Measurements from ENCODE around the gene TMEM231. TPM values are rescaled to one million over a fixed set of nuclear protein-coding genes. Genes with fewer than 3 reads are reported as not detected.
A peak's percentile ranks its signal among the peaks of the same experiment; 100 is the strongest.

TMEM231 gene
- total and polyA plus RNA-seq, 2 of the 8 experiments (the other 6 are each of a cell fraction or from before 2014, with no cell fraction given) = 8.3 to 26.7 TPM

DNA sequence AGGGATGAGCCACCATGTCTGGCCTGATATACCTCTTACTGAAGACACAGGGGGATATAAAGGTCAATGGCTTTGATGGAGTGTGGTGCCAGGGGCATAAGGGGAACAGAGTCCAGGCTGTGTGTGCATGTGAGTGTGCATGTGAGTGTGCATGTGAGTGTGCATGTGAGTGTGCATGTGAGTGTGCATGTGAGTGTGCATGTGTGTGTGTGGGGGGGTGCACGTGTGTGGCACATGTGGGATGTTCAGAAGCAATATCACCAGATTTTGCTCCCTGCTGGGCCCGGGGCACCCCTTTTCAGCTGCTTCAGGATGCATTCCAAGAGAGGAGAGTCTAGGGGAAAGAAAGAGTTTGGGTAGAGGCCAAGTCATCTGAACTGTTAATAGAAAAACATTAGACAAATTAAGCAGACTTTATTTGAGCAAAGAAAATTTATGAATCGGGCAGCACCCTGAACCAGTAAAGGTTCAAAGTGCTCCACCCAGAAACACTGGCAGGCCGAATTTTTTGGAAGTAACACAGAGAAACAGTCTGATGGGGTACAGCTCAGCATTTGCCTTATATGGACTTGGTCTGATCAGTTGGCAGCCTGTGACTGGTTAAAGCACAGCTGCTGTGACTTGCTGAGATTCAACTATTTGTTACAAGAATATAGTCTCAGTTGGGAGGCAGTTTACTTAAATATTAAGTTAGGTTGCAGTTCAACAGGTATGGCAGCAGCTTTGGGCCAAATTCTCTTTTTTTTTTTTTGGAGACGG, 29.8 kb downstream of the TMEM231 start:
- no peak overlapping the region for H3K4me2 ChIP-seq (ENCODE audit: insufficient read depth in 1 of 2, low read depth in 2 of 2, low read length in 2 of 2)
- no peaks in the 10 kb centered on the region for H3K23me2 ChIP-seq (ENCODE audit: low read depth, low read length)
- H2AFZ ChIP-seq (ENCODE audit: low read length) = no peak overlapping the region
- no peak overlapping the region for H3K9ac ChIP-seq (replicated peaks in 1 of 4; ENCODE audit: extremely low read depth in 1 of 4, low read depth in 3 of 4, low read length in 3 of 4)
- no peaks in the 10 kb centered on the region for H3K9me3 ChIP-seq (ENCODE audit: insufficient read depth in 2 of 2, low read depth in 1 of 2, low read length in 1 of 2)
- POLR2A ChIA-PET (ENCODE audit: partially characterized antibody) = interaction anchor here (1.1 to 1.6 kb wide), 2 partner anchors 9 kb away, joined by 6 read pairs; partner anchors contain the start of gene CHST5
- H2BK5ac ChIP-seq (ENCODE audit: low read depth, low read length) = no peak overlapping the region
- no peak overlapping the region for H4K5ac ChIP-seq (ENCODE audit: insufficient read length, low read depth, low read length)
- H2BK15ac ChIP-seq (ENCODE audit: low read length) = no peak overlapping the region
- no peak overlapping the region for H3K23ac ChIP-seq (ENCODE audit: insufficient read length)
- H3K56ac ChIP-seq (replicated peaks; ENCODE audit: insufficient read length, low read depth, low read length) = no peak overlapping the region
- H3K4ac ChIP-seq (replicated peaks; ENCODE audit: insufficient read length, low read depth, low read length) = no peak overlapping the region
- 88% methylated on average over 5 of the region's 5 CpGs; no CpG with 5 or more reads in 1 of the 2 experiments for WGBS, 2 experiments (ENCODE audit: extremely low coverage in 1 of 2, insufficient coverage in 1 of 2, insufficient read length in 1 of 2, insufficient replicate concordance in 2 of 2, low coverage in 1 of 2, low lambda C conversion rate in 2 of 2, missing lambda C conversion rate in 1 of 2)
- no peak for DNase-seq (ENCODE audit: low read depth in 1 of 2, low spot score in 2 of 2)
- H2BK12ac ChIP-seq (ENCODE audit: low read depth, low read length) = no peak overlapping the region
- H2BK20ac ChIP-seq (ENCODE audit: low read length) = no peak overlapping the region
- H4K20me1 ChIP-seq (replicated peaks in 1 of 2; ENCODE audit: control insufficient read depth in 1 of 2, insufficient read depth in 2 of 2, low read length in 2 of 2) = no peaks in the 10 kb centered on the region
- no peaks in the 10 kb centered on the region for H3K36me3 ChIP-seq (ENCODE audit: control insufficient read depth in 2 of 4, insufficient read depth in 4 of 4, low read length in 3 of 4)
- H3K4me1 ChIP-seq (replicated peaks in 1 of 4; ENCODE audit: control insufficient read depth in 3 of 4, insufficient read depth in 4 of 4, low read length in 3 of 4) = no peaks in the 10 kb centered on the region
- CTCF ChIA-PET (ENCODE audit: partially characterized antibody) = interaction anchor here (0.6 to 11.4 kb wide), 5 partner anchors 8 to 222 kb away, joined by 3 to 203 read pairs (median 4); partner anchors contain the start of gene CHST5
- TF ChIP-seq SP1 (IDR thresholded peaks at IDR 0.05; ENCODE audit: low read depth, low read length) = no peak
- no peak for TF ChIP-seq CHD1 (IDR thresholded peaks at IDR 0.05; ENCODE audit: low read depth, low read length)
- TF ChIP-seq SRF (IDR thresholded peaks at IDR 0.05; ENCODE audit: low read depth, low read length) = peak; percentile 77
- no peak for TF ChIP-seq EGR1 (IDR thresholded peaks at IDR 0.05; ENCODE audit: borderline replicate concordance, low read depth, low read length)
- TF ChIP-seq SIX5 (IDR thresholded peaks at IDR 0.05; ENCODE audit: low read depth, low read length) = no peak
- TF ChIP-seq MAFK (IDR thresholded peaks at IDR 0.05; ENCODE audit: low read depth, low read length) = no peak
- TF ChIP-seq SP4 (IDR thresholded peaks at IDR 0.05; ENCODE audit: low read length) = no peak
- no peak for TF ChIP-seq EP300 (IDR thresholded peaks at IDR 0.05; ENCODE audit: borderline replicate concordance in 1 of 2, low read depth in 2 of 2, low read length in 2 of 2)
- TF ChIP-seq MAX (IDR thresholded peaks at IDR 0.05) = no peak
- TF ChIP-seq SIRT6 (IDR thresholded peaks at IDR 0.05; ENCODE audit: low read length) = no peak
- no peak for TF ChIP-seq CBX8 (IDR thresholded peaks at IDR 0.05; ENCODE audit: borderline replicate concordance, low read depth, low read length)
- no peak for TF ChIP-seq RXRA (IDR thresholded peaks at IDR 0.05; ENCODE audit: insufficient read depth, low read depth, low read length)
- TF ChIP-seq ASH2L (IDR thresholded peaks at IDR 0.05; ENCODE audit: low read length) = peak; percentile 90
- H4K8ac ChIP-seq (ENCODE audit: extremely low read depth, insufficient read depth, low read length) = no peak overlapping the region; the same call in 1 of the 2 replicates
- H3K4me3 ChIP-seq (ENCODE audit: extremely low read depth in 1 of 4, insufficient read depth in 2 of 4, low read depth in 3 of 4, low read length in 4 of 4) = no peak overlapping the region
- H3K27me3 ChIP-seq (replicated peaks in 1 of 4; ENCODE audit: control insufficient read depth in 3 of 4, extremely low read depth in 1 of 4, insufficient read depth in 3 of 4, low read length in 3 of 4) = no peaks in the 10 kb centered on the region
- no peak overlapping the region for H2AK5ac ChIP-seq (ENCODE audit: low read depth, low read length)
- no peak overlapping the region for H2BK120ac ChIP-seq (replicated peaks; ENCODE audit: low read depth, low read length)
- H3K18ac ChIP-seq (ENCODE audit: extremely low read depth, low read length) = no peak overlapping the region
- no peak overlapping the region for H3K14ac ChIP-seq (ENCODE audit: insufficient read length)
- H3K27ac ChIP-seq (ENCODE audit: low read depth, low read length) = no peak overlapping the region
- no peaks in the 10 kb centered on the region for H3K79me1 ChIP-seq (ENCODE audit: low read depth, low read length)
- H3K79me2 ChIP-seq (ENCODE audit: control insufficient read depth in 1 of 2, insufficient read depth in 2 of 2, low read length in 2 of 2) = no peaks in the 10 kb centered on the region
- H4K91ac ChIP-seq (replicated peaks; ENCODE audit: insufficient read length, low read length) = no peak overlapping the region
- peak; percentile 63 for FAIRE-seq
